Measurements from ENCODE around the gene FOXA1.
"Not testable (repeated sequence)": the region's sequence is repeated elsewhere in the genome, so short reads cannot be mapped to it uniquely, and the experiment has no call there.

FOXA1 gene

GRCh38 chr14:37558740-37559139 lies 36.3 kb downstream of the FOXA1 start:
- DNase-seq (ENCODE audit: low read depth) = no peak

GRCh38 chr14:37555596-37555995 lies 39.5 kb downstream of the FOXA1 start:
- DNase-seq (ENCODE audit: low read depth) = not testable (repeated sequence)

- no peak for DNase-seq (ENCODE audit: low read depth)
Observed at GRCh38 chr14:37553935-37554550, 41.0 kb downstream of the FOXA1 start.

- no peak for DNase-seq (ENCODE audit: low read depth)
Observed at GRCh38 chr14:37551119-37551518, 43.9 kb downstream of the FOXA1 start.

- peak; percentile 87 for DNase-seq (ENCODE audit: low read depth)
Observed at GRCh38 chr14:37550511-37550910, 44.5 kb downstream of the FOXA1 start.

- peak; percentile 48 for DNase-seq (ENCODE audit: low read depth)
Observed at GRCh38 chr14:37546621-37547447, 48.2 kb downstream of the FOXA1 start.

GRCh38 chr14:37545174-37545573 lies 49.9 kb downstream of the FOXA1 start:
- DNase-seq (ENCODE audit: low read depth) = peak; percentile 19

GRCh38 chr14:37544407-37544806 lies 50.6 kb downstream of the FOXA1 start:
- DNase-seq (ENCODE audit: low read depth) = no peak

- no peak for DNase-seq (ENCODE audit: low read depth)
Observed at GRCh38 chr14:37539992-37540391, 55.1 kb downstream of the FOXA1 start.
